K562 treated with DMSO at 1 percent for 24 hours (cell line): ENCODE results near the gene SOX14. TPM values are rescaled to one million over a fixed set of nuclear protein-coding genes. Genes with fewer than 3 reads are reported as not detected.

Experiments
- total RNA-seq: library from RNA; unstranded; fragments of 300-600 nt; gene quantifications from 2 replicates; pipeline ENCODE4 v1.2.3, GENCODE V29; 2022; ENCODE audit warnings: low read depth; ENCODE audit not compliant: insufficient read depth

SOX14 gene
- not detected in 2 replicates for total RNA-seq

DNA sequence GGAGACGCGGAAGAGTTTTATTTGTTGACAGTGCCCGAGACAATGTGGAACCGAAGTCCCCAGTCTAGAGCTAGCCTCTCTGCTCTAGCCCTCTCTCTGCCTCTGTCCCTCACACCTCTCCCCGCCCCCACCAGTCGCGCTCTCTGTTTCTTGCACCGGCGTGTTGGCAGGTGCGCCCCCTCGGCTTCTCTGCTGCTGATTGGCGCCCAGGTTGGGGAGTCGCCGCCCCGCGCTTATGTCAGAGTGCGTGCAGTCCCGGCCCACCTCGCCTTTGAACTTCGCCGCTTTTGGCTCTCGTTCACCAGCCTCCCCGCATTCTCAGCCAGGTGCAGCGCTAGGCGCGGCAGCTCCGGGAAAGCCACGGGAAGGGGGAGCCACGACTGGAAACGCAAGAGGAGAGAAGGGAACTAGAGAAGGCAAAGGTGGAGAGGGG is at the start of gene SOX14:
SOX14 (plus strand) TSS at position 315 of the 433 bp plus-strand sequence. CDS start 470 bp downstream, outside the sequence.

Other genes starting within 250 kb of the SOX14 start
- not detected in 2 replicates for gene CLDN18, start 245.8 kb downstream of the SOX14 start, total RNA-seq